K562 (cell line): Measurements from ENCODE around the gene MED22. TPM values are rescaled to one million over a fixed set of nuclear protein-coding genes. Genes with fewer than 3 reads are reported as not detected.
A peak's percentile ranks its signal among the peaks of the same experiment; 100 is the strongest.

Experiments used
- C11orf30 ChIP-seq: fragments of 450-650 bp; IDR thresholded peaks from 2 replicates; pipeline ENCODE4 v1.6.1; 2016; ENCODE audit warnings: low read depth, mild to moderate bottlenecking
- CTBP1 ChIP-seq: fragments of 450-650 bp; IDR thresholded peaks from 2 replicates; pipeline ENCODE4 v1.6.1; 2016; ENCODE audit warnings: borderline replicate concordance
- HCFC1 ChIP-seq: IDR thresholded peaks from 2 replicates; pipeline ENCODE4 v1.6.1; 2012; ENCODE audit warnings: low read depth, low read length, improper control_type of control experiment
- JUND ChIP-seq, 2 experiments: IDR thresholded peaks; 2 replicates in 1 of 2; 3 replicates in 1 of 2; pipeline ENCODE4 v1.6.1; 2011; ENCODE audit warnings: borderline replicate concordance in 2 of 2, low read depth in 2 of 2, low read length in 2 of 2, improper control_type of control experiment in 1 of 2, missing biosample characterization in 1 of 2, missing genetic modification characterization in 1 of 2, missing genetic modification reagents in 1 of 2
- KLF1 ChIP-seq: fragments of 450-650 bp; IDR thresholded peaks from 2 replicates; pipeline ENCODE4 v1.6.1; 2016; ENCODE audit warnings: missing genetic modification characterization, missing compliant biosample characterization
- MEF2A ChIP-seq: IDR thresholded peaks from 2 replicates; pipeline ENCODE4 v1.6.1; 2011; ENCODE audit warnings: low read depth, mild to moderate bottlenecking, low read length, moderate library complexity; ENCODE audit not compliant: control insufficient read depth
- MEIS2 ChIP-seq: fragments of 450-650 bp; IDR thresholded peaks from 2 replicates; pipeline ENCODE4 v1.6.1; 2014; ENCODE audit warnings: mild to moderate bottlenecking; ENCODE audit not compliant: partially characterized antibody
- MTF1 ChIP-seq: fragments of 250-450 bp; sonication (Bioruptor Pico); IDR thresholded peaks from 2 replicates; pipeline ENCODE4 v1.9.0; 2021; ENCODE audit warnings: moderate library complexity, mild to moderate bottlenecking, inconsistent platforms, borderline replicate concordance
- NFYB ChIP-seq: IDR thresholded peaks from 2 replicates; pipeline ENCODE4 v1.6.1; 2011; ENCODE audit warnings: mild to moderate bottlenecking, moderate library complexity; ENCODE audit not compliant: insufficient read length; ENCODE audit errors: extremely low read depth
- POLR2G ChIP-seq: fragments of 200-400 bp; formaldehyde crosslinking; IDR thresholded peaks from 2 replicates; pipeline ENCODE4 v1.6.1; 2017; ENCODE audit warnings: low read depth, mild to moderate bottlenecking, antibody characterized with exemption, low read length, moderate library complexity
- POLR2H ChIP-seq: IDR thresholded peaks from 2 replicates; pipeline ENCODE4 v1.6.1; 2016; ENCODE audit warnings: missing genetic modification characterization, low read depth, mild to moderate bottlenecking, control low read depth, missing compliant biosample characterization, moderate library complexity
- PYGO2 ChIP-seq: fragments of 450-650 bp; IDR thresholded peaks from 2 replicates; pipeline ENCODE4 v1.6.1; 2016; ENCODE audit warnings: mild to moderate bottlenecking, missing genetic modification characterization, moderate library complexity, missing compliant biosample characterization
- SOX6 ChIP-seq: fragments of 450-650 bp; IDR thresholded peaks from 2 replicates; pipeline ENCODE4 v1.6.1; 2014; ENCODE audit warnings: mild to moderate bottlenecking
- ZNF133 ChIP-seq: fragments of 250-450 bp; sonication (Bioruptor Pico); IDR thresholded peaks from 2 replicates; pipeline ENCODE4 v1.4.0; 2020; ENCODE audit warnings: mild to moderate bottlenecking
- ZNF146 ChIP-seq: IDR thresholded peaks from one replicate; pipeline ENCODE4 v1.6.1; 2018; ENCODE audit warnings: missing compliant biosample characterization; ENCODE audit not compliant: unreplicated experiment
- ZNF444 ChIP-seq: fragments of 250-450 bp; sonication (Bioruptor Pico); IDR thresholded peaks from 2 replicates; pipeline ENCODE4 v1.4.0; 2020; ENCODE audit warnings: mild to moderate bottlenecking, moderate library complexity
- polyA plus RNA-seq, 8 experiments: library from polyadenylated mRNA; depleted of rRNA in 4 of 8; stranded (reverse) in 5 of 8; unstranded in 3 of 8; fragments of >200 nt; fragmentation: Nextera tagmentation in 2 of 8; fragmentation: Illumina TruSeq in 1 of 8; extraction: Ambion mirVana in 2 of 8; extraction: Trizol in 1 of 8; gene quantifications; 2 replicates each; pipeline versions ENCODE4 v1.2.1 to v1.2.3, GENCODE V29; 2011 to 2014; ENCODE audit warnings: inconsistent platforms in 1 of 8, missing spikeins in 1 of 8
- total RNA-seq, 7 experiments: library from RNA; depleted of rRNA in 6 of 7; stranded (reverse); fragments of >200 nt in 6 of 7; fragmentation: Illumina TruSeq in 2 of 7; extraction: Trizol in 2 of 7; gene quantifications; 2 replicates each; pipeline versions ENCODE4 v1.2.1 to v1.2.3, GENCODE V29; 2011 to 2021; ENCODE audit warnings: low replicate concordance in 1 of 7
- TF ChIP-seq, protein P1 (sequence below): fragments of 250-450 bp; sonication (Bioruptor Pico); IDR thresholded peaks from 2 replicates; pipeline ENCODE4 v1.4.0; 2020; ENCODE audit warnings: borderline replicate concordance
- TF ChIP-seq, protein P2 (sequence below): IDR thresholded peaks from 2 replicates; pipeline ENCODE4 v1.6.1; 2012; ENCODE audit warnings: low read depth, low read length, improper control_type of control experiment, borderline replicate concordance
- TF ChIP-seq, protein P3 (sequence below): fragments of 450-650 bp; IDR thresholded peaks from 2 replicates; pipeline ENCODE4 v1.6.1; 2016; ENCODE audit warnings: antibody characterized with exemption
- TF ChIP-seq, protein P4 (sequence below): sonication (generic); formaldehyde crosslinking; IDR thresholded peaks from 2 replicates; pipeline ENCODE4 v1.8.0; 2023; ENCODE audit warnings: mild to moderate bottlenecking, missing genetic modification reagents
- TF ChIP-seq, protein P5 (sequence below): fragments of 250-450 bp; sonication (Bioruptor Pico); IDR thresholded peaks from 2 replicates; pipeline ENCODE4 v1.4.0; 2020

The MED22 gene
- total and polyA plus RNA-seq, 9 of the 15 experiments (the other 6 are each of a cell fraction or from before 2014, with no cell fraction given): 0.73 to 35.6 (median 22.3) TPM

DNA sequence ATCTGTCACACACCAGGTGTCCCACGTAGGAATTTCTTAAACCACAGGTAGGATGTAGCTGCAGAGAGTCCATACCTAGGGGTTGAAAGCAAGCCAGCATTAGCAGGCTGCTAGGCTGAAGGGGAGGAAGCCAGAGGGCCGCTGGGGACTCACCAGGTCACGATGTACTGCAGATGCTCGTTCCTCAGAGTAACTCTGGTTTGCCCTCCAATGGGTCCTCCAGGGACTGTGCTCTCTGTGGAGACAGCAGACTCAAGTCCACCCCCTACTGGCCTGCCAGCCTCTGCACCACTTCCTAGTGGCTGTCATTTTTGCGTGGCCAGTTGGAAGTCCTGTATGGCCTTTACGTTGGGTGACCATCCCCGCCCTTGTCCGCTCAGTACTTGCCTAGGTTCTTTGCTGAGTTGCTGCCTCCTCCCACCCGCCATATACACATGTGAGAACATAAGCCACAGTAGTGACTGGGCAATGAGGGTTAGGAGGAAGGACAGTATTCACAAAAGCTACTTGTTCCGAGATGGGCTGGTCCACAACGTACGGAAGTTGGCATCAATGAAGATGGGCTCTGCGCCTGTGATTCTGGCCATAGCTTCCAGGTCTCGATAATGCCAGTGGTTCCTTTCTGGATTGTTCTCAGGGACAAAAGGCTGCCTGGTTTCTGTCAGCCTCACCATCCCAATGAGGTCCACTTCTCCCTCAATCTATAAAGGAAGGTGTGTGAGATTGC, 4.1 kb upstream of the MED22 start (continued):
- TF ChIP-seq, protein P1, sequence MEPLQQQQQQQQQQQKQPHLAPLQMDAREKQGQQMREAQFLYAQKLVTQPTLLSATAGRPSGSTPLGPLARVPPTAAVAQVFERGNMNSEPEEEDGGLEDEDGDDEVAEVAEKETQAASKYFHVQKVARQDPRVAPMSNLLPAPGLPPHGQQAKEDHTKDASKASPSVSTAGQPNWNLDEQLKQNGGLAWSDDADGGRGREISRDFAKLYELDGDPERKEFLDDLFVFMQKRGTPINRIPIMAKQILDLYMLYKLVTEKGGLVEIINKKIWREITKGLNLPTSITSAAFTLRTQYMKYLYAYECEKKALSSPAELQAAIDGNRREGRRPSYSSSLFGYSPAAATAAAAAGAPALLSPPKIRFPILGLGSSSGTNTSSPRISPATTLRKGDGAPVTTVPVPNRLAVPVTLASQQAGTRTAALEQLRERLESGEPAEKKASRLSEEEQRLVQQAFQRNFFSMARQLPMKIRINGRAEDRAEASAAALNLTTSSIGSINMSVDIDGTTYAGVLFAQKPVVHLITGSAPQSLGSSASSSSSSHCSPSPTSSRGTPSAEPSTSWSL (CRISPR knock-in tag): no peak
- no peak for TF ChIP-seq MTF1 (CRISPR knock-in tag)
- TF ChIP-seq ZNF444: no peak
- peak; percentile 33 for TF ChIP-seq MEIS2
- TF ChIP-seq, protein P2, sequence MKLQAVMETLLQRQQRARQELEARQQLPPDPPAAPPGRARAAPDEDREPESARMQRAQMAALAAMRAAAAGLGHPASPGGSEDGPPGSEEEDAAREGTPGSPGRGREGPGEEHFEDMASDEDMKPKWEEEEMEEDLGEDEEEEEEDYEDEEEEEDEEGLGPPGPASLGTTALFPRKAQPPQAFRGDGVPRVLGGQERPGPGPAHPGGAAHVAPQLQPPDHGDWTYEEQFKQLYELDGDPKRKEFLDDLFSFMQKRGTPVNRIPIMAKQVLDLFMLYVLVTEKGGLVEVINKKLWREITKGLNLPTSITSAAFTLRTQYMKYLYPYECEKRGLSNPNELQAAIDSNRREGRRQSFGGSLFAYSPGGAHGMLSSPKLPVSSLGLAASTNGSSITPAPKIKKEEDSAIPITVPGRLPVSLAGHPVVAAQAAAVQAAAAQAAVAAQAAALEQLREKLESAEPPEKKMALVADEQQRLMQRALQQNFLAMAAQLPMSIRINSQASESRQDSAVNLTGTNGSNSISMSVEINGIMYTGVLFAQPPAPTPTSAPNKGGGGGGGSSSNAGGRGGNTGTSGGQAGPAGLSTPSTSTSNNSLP: no peak
- TF ChIP-seq ZNF146 (CRISPR knock-in tag): no peak
- TF ChIP-seq SOX6: peak; percentile 43
- TF ChIP-seq CTBP1: peak; percentile 84
- TF ChIP-seq POLR2H (tag): no peak
- TF ChIP-seq, protein P3, sequence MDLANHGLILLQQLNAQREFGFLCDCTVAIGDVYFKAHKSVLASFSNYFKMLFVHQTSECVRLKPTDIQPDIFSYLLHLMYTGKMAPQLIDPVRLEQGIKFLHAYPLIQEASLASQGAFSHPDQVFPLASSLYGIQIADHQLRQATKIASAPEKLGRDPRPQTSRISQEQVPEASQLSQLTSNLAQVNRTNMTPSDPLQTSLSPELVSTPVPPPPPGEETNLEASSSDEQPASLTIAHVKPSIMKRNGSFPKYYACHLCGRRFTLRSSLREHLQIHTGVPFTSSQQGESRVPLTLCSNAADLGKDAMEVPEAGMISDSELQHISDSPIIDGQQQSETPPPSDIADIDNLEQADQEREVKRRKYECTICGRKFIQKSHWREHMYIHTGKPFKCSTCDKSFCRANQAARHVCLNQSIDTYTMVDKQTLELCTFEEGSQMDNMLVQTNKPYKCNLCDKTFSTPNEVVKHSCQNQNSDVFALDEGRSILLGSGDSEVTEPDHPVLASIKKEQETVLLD: no peak; the same call in 1 of the 2 replicates
- TF ChIP-seq HCFC1: no peak
- TF ChIP-seq, protein P4, sequence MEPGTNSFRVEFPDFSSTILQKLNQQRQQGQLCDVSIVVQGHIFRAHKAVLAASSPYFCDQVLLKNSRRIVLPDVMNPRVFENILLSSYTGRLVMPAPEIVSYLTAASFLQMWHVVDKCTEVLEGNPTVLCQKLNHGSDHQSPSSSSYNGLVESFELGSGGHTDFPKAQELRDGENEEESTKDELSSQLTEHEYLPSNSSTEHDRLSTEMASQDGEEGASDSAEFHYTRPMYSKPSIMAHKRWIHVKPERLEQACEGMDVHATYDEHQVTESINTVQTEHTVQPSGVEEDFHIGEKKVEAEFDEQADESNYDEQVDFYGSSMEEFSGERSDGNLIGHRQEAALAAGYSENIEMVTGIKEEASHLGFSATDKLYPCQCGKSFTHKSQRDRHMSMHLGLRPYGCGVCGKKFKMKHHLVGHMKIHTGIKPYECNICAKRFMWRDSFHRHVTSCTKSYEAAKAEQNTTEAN (CRISPR knock-in tag): no peak
- TF ChIP-seq C11orf30: no peak
- TF ChIP-seq NFYB: no peak
- 0 out of 2 replicates have a peak, but pooled peaks have one; percentile 25 for TF ChIP-seq JUND (IDR thresholded peaks at IDR 0.05; ENCODE audit: borderline replicate concordance, low read depth, low read length)
- no peak; the same call in 2 of the 3 replicates for TF ChIP-seq JUND (tag; IDR thresholded peaks at IDR 0.05; ENCODE audit: borderline replicate concordance, low read depth, low read length)
- no peak for TF ChIP-seq MEF2A
- TF ChIP-seq POLR2G: no peak
- TF ChIP-seq KLF1 (tag): no peak
- TF ChIP-seq, protein P5, sequence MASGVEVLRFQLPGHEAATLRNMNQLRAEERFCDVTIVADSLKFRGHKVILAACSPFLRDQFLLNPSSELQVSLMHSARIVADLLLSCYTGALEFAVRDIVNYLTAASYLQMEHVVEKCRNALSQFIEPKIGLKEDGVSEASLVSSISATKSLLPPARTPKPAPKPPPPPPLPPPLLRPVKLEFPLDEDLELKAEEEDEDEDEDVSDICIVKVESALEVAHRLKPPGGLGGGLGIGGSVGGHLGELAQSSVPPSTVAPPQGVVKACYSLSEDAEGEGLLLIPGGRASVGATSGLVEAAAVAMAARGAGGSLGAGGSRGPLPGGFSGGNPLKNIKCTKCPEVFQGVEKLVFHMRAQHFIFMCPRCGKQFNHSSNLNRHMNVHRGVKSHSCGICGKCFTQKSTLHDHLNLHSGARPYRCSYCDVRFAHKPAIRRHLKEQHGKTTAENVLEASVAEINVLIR: no peak
- TF ChIP-seq ZNF133 (CRISPR knock-in tag): no peak
- TF ChIP-seq PYGO2 (tag): no peak
